ENCODE measurements around the gene PARD3. TPM values are rescaled to one million over a fixed set of nuclear protein-coding genes. Genes with fewer than 3 reads are reported as not detected.

PARD3 gene
- total RNA-seq, 1 experiment from 2014 or later = 55.3 TPM

GRCh38 chr10:34175121-34175520 is 640.0 kb downstream of the PARD3 start:
- DNase-seq (ENCODE audit: low read depth) = no peak

GRCh38 chr10:34172936-34173533 is 642.1 kb downstream of the PARD3 start:
- DNase-seq (ENCODE audit: low read depth) = no peak

- DNase-seq (ENCODE audit: low read depth) = no peak
Measured at GRCh38 chr10:34171957-34172527, 643.1 kb downstream of the PARD3 start.

GRCh38 chr10:34169677-34170076 is 645.4 kb downstream of the PARD3 start:
- no peak for DNase-seq (ENCODE audit: low read depth)

GRCh38 chr10:34169131-34169530 is 646.0 kb downstream of the PARD3 start:
- DNase-seq (ENCODE audit: low read depth) = no peak

- DNase-seq (ENCODE audit: low read depth) = no peak
Measured at GRCh38 chr10:34168439-34168838, 646.7 kb downstream of the PARD3 start.

- no peak for DNase-seq (ENCODE audit: low read depth)
Measured at GRCh38 chr10:34166823-34167222, 648.3 kb downstream of the PARD3 start.

- DNase-seq (ENCODE audit: low read depth) = no peak
Measured at GRCh38 chr10:34166354-34166753, 648.7 kb downstream of the PARD3 start.

- DNase-seq (ENCODE audit: low read depth) = no peak
Measured at GRCh38 chr10:34164029-34164428, 651.1 kb downstream of the PARD3 start.

- DNase-seq (ENCODE audit: low read depth) = peak; percentile 2
Measured at GRCh38 chr10:34163075-34163905, 651.8 kb downstream of the PARD3 start.

GRCh38 chr10:34161777-34162370 is 653.2 kb downstream of the PARD3 start:
- DNase-seq (ENCODE audit: low read depth) = no peak

GRCh38 chr10:34160595-34160994 is 654.5 kb downstream of the PARD3 start:
- DNase-seq (ENCODE audit: low read depth) = no peak

- DNase-seq (ENCODE audit: low read depth) = peak; percentile 33
Measured at GRCh38 chr10:34157501-34157900, 657.6 kb downstream of the PARD3 start.

- DNase-seq (ENCODE audit: low read depth) = peak; percentile 58
Measured at GRCh38 chr10:34156781-34157425, 658.2 kb downstream of the PARD3 start.

- DNase-seq (ENCODE audit: low read depth) = no peak
Measured at GRCh38 chr10:34155812-34156211, 659.3 kb downstream of the PARD3 start.

GRCh38 chr10:34154383-34154900 is 660.7 kb downstream of the PARD3 start:
- DNase-seq (ENCODE audit: low read depth) = no peak

GRCh38 chr10:34153663-34154382 is 661.3 kb downstream of the PARD3 start:
- no peak for DNase-seq (ENCODE audit: low read depth)

- DNase-seq (ENCODE audit: low read depth) = no peak
Measured at GRCh38 chr10:34152434-34152833, 662.7 kb downstream of the PARD3 start.

GRCh38 chr10:34151931-34152330 is 663.2 kb downstream of the PARD3 start:
- no peak for DNase-seq (ENCODE audit: low read depth)

GRCh38 chr10:34151481-34151880 is 663.6 kb downstream of the PARD3 start:
- DNase-seq (ENCODE audit: low read depth) = no peak

- DNase-seq (ENCODE audit: low read depth) = no peak
Measured at GRCh38 chr10:34150103-34150502, 665.0 kb downstream of the PARD3 start.

All from HT1080 (cell line).